Uterus (tissue), 4 donors: Measurements from ENCODE around the gene P2RY8. TPM values are rescaled to one million over a fixed set of nuclear protein-coding genes. Genes with fewer than 3 reads are reported as not detected.

Experiments
- DNase-seq, 2 donors: peaks; one replicate each; pipeline ENCODE4 v3.0.0-alpha.2; 2019 to 2020
- H3K27ac ChIP-seq, 2 donors: fragments of 200-600 bp; sonication (generic); 1 replicate in 1 of 2; 2 replicates in 1 of 2; pipeline ENCODE4 v1.5.1; 2016 to 2018
- H3K27me3 ChIP-seq, 2 donors: fragments of 200-600 bp; sonication (generic); one replicate each; pipeline ENCODE4 v1.5.1; 2018 to 2019; ENCODE audit warnings: control low read depth in 1 of 2
- H3K36me3 ChIP-seq, 2 donors: fragments of 200-600 bp; sonication (generic); one replicate each; pipeline ENCODE4 v1.5.1; 2019; ENCODE audit warnings: control low read depth in 1 of 2
- H3K4me1 ChIP-seq, 2 donors: fragments of 200-600 bp; sonication (generic); one replicate each; pipeline ENCODE4 v1.5.1; 2018 to 2019; ENCODE audit warnings: control low read depth in 1 of 2
- H3K4me3 ChIP-seq, 2 donors: fragments of 200-600 bp; sonication (generic); 1 replicate in 1 of 2; 2 replicates in 1 of 2; pipeline ENCODE4 v1.5.1; 2018 to 2019; ENCODE audit warnings: mild to moderate bottlenecking in 1 of 2
- H3K9me3 ChIP-seq, 2 donors: fragments of 200-600 bp; sonication (generic); one replicate each; pipeline ENCODE4 v1.5.1; 2019; ENCODE audit warnings: control low read depth in 1 of 2
- CTCF ChIP-seq, 4 experiments: fragments of 200-600 bp in 2 of 4; fragments of 450-650 bp in 2 of 4; sonication (generic) in 2 of 4; IDR thresholded peaks; one replicate each; pipeline ENCODE4 v1.5.1; 2016 to 2019; ENCODE audit warnings: antibody characterized with exemption in 4 of 4, mild to moderate bottlenecking in 2 of 4, moderate library complexity in 1 of 4
- POLR2A ChIP-seq, 2 donors: fragments of 450-650 bp; IDR thresholded peaks; one replicate each; pipeline ENCODE4 v1.6.1; 2016; ENCODE audit warnings: antibody characterized with exemption in 2 of 2, mild to moderate bottlenecking in 1 of 2, moderate library complexity in 1 of 2
- intact Hi-C: fragments of 100-400 bp; cut with DNase I; formaldehyde crosslinking; loops from one replicate; pipeline ENCODE4 v1.15.1; 2023; ENCODE audit warnings: low total_unique reads
- total RNA-seq, 4 donors: library from RNA; depleted of rRNA in 3 of 4; stranded (reverse); fragments of >200 nt in 3 of 4; gene quantifications; one replicate each; pipeline versions ENCODE4 v1.1.0 to v1.2.4, GENCODE V29; 2014 to 2023
- donor health status: DM: yes; HTN: yes; CAD: no.

Gene P2RY8
- total RNA-seq, 4 donors from 2014 or later = 0.59 to 3.6 (median 0.90) TPM; not detected in 1

DNA sequence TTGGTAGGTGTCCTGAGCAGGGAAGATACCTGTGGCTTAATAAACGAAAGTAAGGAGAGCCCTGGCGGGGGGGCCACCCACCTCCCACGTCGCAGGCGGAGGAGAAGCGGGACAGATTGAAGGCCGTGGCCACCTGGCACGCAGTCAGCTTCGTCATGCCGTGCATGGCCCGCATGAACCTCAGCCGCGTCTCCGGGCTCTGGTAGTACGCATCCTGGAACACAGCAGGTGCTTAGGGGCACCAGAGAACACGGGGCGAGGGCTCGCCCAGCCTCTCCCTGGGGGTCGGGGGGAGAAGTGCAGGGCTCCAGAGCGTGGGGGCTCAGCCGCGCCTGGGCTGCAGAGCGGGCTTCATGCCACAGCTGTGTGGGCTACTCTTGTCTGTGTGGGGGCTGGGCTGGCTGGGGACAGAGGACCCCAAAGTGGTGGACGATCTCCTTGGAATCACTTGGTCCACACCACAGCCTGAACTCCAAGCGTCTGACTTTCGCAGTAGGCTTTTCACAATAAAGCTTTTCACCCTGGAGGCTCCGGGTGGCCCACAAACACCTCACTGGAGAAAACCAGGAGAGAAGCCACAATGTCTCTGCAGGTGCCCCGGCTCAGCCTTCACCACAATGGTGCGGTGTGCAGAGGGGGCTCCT is 118.0 kb downstream of the P2RY8 start:
- H3K4me3 ChIP-seq = no peak overlapping the region
- no peaks in the 10 kb centered on the region for H3K36me3 ChIP-seq
- no peaks in the 10 kb centered on the region for H3K27me3 ChIP-seq
- TF ChIP-seq CTCF (IDR thresholded peaks at IDR 0.05) = no peak
- no peak for TF ChIP-seq POLR2A (IDR thresholded peaks at IDR 0.05)
- H3K4me1 ChIP-seq = no peaks in the 10 kb centered on the region
- H3K27ac ChIP-seq = no peak overlapping the region
- peaks cover 0 to 8% of the 10 kb centered on the region in 2 donors for H3K9me3 ChIP-seq
- intact Hi-C loops = no loop called here
- DNase-seq = no peak

DNA sequence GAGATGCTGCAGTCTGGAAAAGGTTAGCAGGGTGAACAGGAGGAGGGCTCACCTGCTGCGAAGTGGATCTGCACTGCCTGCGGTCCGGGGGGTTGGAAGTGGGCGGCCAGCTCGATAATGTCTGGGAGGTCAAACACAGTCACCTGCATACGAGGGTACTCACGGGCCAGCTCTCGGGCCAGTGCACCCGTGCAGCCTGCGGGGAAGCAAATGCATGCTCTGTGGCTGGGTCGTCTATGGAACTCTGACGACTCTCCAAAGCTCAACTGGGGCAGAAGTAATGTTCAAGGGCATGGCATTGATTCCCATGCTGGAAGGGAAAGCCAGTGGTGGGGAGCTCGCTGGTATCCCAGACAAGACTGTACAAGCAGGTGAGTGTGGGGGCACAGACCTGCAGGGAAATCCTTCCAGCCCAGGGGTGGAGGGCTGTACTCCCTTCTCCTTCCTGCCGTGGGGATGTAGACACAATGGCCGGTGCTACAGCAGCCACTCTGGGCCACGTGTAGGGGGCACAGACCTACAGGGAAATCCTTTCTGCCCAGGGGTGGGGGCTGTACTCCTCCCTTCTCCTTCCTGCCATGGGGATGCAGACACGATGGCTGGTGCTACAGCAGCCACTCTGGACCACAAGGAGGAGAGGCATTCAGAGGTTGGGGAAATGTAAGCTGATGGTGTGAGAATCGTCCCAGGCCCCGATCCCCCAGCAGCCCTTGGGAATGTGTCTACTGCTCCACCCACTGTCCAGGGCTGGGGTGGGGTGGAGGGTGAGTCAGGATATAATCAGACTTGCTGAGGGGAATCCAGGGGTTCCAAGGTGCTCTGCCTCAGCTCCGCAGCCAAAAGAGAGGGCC is 118.8 kb downstream of the P2RY8 start:
- Histone ChIP-seq H3K27ac (no peak overlapping the region), H3K27me3 (no peaks in the 10 kb centered on the region), H3K4me3 (no peak overlapping the region), H3K4me1 (no peaks in the 10 kb centered on the region), H3K9me3 (peaks cover 0 to 8% of the 10 kb centered on the region in 2 donors), H3K36me3 (no peaks in the 10 kb centered on the region)
- intact Hi-C loops = no loop called here
- no peak for DNase-seq
- no peak for TF ChIP-seq CTCF (IDR thresholded peaks at IDR 0.05)
- TF ChIP-seq POLR2A (IDR thresholded peaks at IDR 0.05) = no peak

DNA sequence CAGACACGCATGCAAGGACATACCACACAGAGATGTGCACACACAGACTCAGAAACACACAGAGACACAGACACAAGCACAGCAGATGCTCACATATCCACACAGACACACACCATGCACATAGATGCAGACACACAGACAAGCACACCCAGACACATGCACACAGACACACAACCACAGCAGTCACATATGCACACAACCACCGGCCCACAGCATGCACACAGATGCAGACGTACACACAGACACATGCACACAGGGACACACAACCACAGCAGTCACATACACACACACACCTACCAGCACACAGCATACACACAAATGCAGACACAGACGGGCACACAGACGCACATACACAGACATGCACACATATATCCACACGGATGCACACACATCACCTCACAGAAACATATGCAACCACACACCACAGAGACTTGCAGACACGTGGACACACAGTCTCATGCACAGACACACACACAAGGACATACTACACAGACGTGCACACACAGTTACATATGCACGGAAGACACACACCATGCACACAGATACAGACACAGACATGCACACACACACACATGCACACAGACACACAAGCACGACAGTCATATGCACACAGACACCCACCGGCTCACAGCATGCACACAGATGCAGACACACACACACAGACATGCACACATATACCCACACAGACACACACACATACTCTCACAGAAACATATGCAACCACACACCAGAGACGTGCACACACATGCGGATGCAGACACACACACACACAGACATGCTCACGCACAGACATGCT is 119.8 kb downstream of the P2RY8 start:
- TF ChIP-seq CTCF (IDR thresholded peaks at IDR 0.05) = no peak
- TF ChIP-seq POLR2A (IDR thresholded peaks at IDR 0.05) = no peak
- intact Hi-C loops = no loop called here
- no peak for DNase-seq
- peaks cover 0 to under 1% of the 10 kb centered on the region in 2 donors for H3K9me3 ChIP-seq
- H3K4me3 ChIP-seq = no peak overlapping the region
- no peaks in the 10 kb centered on the region for H3K4me1 ChIP-seq
- H3K27me3 ChIP-seq = no peaks in the 10 kb centered on the region
- H3K36me3 ChIP-seq = no peaks in the 10 kb centered on the region
- no peak overlapping the region for H3K27ac ChIP-seq

DNA sequence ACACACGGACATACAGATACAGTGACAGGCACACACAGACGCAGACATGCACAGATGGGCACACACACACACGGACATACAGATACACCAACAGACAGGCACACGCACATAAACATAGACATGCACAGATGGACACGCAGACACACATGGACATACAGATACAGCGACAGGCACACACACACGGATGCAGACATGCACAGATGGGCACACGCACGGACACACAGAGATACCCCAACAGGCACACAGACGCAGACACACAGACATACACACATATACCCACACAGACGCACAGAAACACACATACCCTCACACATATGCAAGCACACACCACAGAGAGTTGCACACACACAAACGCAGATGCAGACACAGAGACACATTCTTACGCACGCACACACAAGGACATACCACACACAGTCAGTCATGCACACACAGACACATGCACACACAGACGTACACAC is 120.6 kb downstream of the P2RY8 start:
- DNase-seq = no peak
- H3K27me3 ChIP-seq = no peaks in the 10 kb centered on the region
- no peaks in the 10 kb centered on the region for H3K36me3 ChIP-seq
- H3K27ac ChIP-seq = no peak overlapping the region
- TF ChIP-seq CTCF (IDR thresholded peaks at IDR 0.05) (no peak), POLR2A (IDR thresholded peaks at IDR 0.05) (no peak)
- H3K4me3 ChIP-seq = no peak overlapping the region
- H3K9me3 ChIP-seq = no peaks in the 10 kb centered on the region
- H3K4me1 ChIP-seq = no peaks in the 10 kb centered on the region
- intact Hi-C loops = no loop called here

Other genes with a start within 250 kb of the P2RY8 start
- 10 to 100 TPM in 1 of 4 donors, 1 to 10 TPM in 3; 1.2 to 16.2 (median 8.6) TPM for gene IL3RA, start 200.4 kb downstream of the P2RY8 start, total RNA-seq
- gene SLC25A6, start 145.1 kb downstream of the P2RY8 start, total RNA-seq = 100 to 1,000 TPM; 140 to 289 (median 207) TPM
- gene ASMTL, start 84.3 kb downstream of the P2RY8 start, total RNA-seq = 10 to 100 TPM in 2 of 4 donors, 1 to 10 TPM in 2; 6.4 to 43.5 (median 11.1) TPM
- 10 to 100 TPM; 21.5 to 52.9 (median 29.6) TPM for gene AKAP17A, start 54.4 kb upstream of the P2RY8 start, total RNA-seq
- gene ASMT, start 77.9 kb upstream of the P2RY8 start, total RNA-seq = 1 to 10 TPM in 1 of 4 donors, under 1 TPM in 1, not detected in 2; 0.21 to 2.6 TPM